Measurements from ENCODE around the gene ANXA6. TPM values are rescaled to one million over a fixed set of nuclear protein-coding genes. Genes with fewer than 3 reads are reported as not detected.

The ANXA6 gene
- total RNA-seq, 4 donors from 2014 or later, result 91.6 to 164 (median 142) TPM

DNA sequence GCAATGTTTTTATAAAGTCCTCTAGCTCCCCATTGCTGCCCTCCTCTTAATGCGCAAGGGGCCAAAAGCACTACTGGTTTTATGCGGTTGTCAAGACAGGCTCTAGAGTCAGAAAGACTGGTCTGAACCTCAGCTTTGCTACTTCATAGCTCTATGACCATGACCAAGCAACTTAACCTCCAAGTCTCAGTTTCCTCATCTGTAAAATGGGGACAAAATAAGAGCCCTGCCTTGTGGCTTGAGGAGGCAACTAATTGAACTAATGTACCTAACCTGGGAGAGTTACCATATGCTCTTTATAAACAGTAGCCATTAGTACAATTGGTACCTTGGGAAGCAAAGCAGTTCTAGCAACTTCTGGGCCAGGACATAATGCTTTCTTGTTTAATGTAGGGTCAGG lies 36.5 kb downstream of the ANXA6 start:
- H3K9me3 ChIP-seq, result no peaks in the 10 kb centered on the region
- in situ Hi-C loops (cut with MboI; ENCODE audit: low sequenced_read_pairs in 4 of 4), result loop anchor here in 3 of 4 donors (5.0 to 10.0 kb wide), 2 partner anchors 41 to 114 kb away; no protein-coding TSS in a partner anchor
- H3K27ac ChIP-seq, result peak overlapping the region in 3 of 4 donors; percentile 84 to 91 (median 91)
- H3K4me1 ChIP-seq, result peaks cover 24 to 48% of the 10 kb centered on the region in 2 donors
- TF ChIP-seq, protein P1, sequence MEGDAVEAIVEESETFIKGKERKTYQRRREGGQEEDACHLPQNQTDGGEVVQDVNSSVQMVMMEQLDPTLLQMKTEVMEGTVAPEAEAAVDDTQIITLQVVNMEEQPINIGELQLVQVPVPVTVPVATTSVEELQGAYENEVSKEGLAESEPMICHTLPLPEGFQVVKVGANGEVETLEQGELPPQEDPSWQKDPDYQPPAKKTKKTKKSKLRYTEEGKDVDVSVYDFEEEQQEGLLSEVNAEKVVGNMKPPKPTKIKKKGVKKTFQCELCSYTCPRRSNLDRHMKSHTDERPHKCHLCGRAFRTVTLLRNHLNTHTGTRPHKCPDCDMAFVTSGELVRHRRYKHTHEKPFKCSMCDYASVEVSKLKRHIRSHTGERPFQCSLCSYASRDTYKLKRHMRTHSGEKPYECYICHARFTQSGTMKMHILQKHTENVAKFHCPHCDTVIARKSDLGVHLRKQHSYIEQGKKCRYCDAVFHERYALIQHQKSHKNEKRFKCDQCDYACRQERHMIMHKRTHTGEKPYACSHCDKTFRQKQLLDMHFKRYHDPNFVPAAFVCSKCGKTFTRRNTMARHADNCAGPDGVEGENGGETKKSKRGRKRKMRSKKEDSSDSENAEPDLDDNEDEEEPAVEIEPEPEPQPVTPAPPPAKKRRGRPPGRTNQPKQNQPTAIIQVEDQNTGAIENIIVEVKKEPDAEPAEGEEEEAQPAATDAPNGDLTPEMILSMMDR (IDR thresholded peaks at IDR 0.05 in 4 of 5, conservative IDR thresholded peaks at IDR 0.05 in 1 of 5), result no peak
- no peak for TF ChIP-seq POLR2A (IDR thresholded peaks at IDR 0.05)
- H3K27me3 ChIP-seq, result no peaks in the 10 kb centered on the region
- peaks cover 0 to 60% of the 10 kb centered on the region in 2 donors for H3K36me3 ChIP-seq
- intact Hi-C loops (cut with DNase I; ENCODE audit: low total_unique reads), result no loop called here
- no peak overlapping the region for H3K4me3 ChIP-seq
- no peak for DNase-seq
- no peak for ATAC-seq

DNA sequence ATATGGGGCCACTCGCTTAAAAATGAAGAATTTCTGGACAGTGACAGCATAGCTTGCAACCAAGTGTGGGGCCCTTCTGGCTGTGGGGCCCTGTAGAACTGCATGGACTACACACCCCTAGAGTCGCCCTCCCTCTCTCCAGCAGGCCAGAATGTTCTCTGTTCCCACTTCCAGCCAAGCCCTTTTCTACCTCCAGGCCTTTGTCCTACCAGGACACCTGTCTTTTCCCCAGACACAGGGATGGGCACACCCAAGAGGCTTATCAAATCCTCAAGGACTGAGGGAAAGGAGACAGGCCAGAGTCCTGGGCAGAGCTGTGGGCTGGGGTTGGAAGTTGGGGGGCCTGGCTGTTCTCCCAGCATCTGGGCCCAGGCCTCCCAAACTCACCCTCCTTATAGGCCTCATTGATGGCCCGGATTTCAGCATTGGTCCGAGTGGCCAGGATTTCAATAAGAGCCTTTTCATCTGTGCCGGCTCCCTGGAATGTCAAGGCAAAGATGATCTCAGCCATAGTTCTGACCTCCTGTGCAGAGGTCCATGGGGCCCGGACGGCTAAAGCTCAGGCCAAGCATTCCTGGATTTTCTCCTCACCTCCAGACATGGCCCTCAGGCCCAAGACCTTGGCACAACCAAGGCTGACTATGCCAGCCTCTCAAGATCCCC lies 38.5 kb downstream of the ANXA6 start:
- H3K4me3 ChIP-seq, result no peak overlapping the region
- no peak for TF ChIP-seq POLR2A (IDR thresholded peaks at IDR 0.05)
- TF ChIP-seq, protein P1 (IDR thresholded peaks at IDR 0.05 in 4 of 5, conservative IDR thresholded peaks at IDR 0.05 in 1 of 5), result no peak
- intact Hi-C loops (cut with DNase I; ENCODE audit: low total_unique reads) (loop anchor here (10.0 kb wide), 1 partner anchor 334 kb away; no protein-coding TSS in a partner anchor), in situ Hi-C loops (cut with MboI; ENCODE audit: low sequenced_read_pairs in 4 of 4) (loop anchor here in 3 of 4 donors (5.0 kb wide), 2 partner anchors 67 to 117 kb away; no protein-coding TSS in a partner anchor)
- H3K4me1 ChIP-seq, result peaks cover 18 to 36% of the 10 kb centered on the region in 2 donors
- DNase-seq (no peak), ATAC-seq (no peak)
- H3K36me3 ChIP-seq, result peaks cover 0 to 60% of the 10 kb centered on the region in 2 donors
- H3K27ac ChIP-seq, result peak overlapping the region in 2 of 4 donors; percentile 37 to 91
- no peaks in the 10 kb centered on the region for H3K27me3 ChIP-seq
- no peaks in the 10 kb centered on the region for H3K9me3 ChIP-seq

DNA sequence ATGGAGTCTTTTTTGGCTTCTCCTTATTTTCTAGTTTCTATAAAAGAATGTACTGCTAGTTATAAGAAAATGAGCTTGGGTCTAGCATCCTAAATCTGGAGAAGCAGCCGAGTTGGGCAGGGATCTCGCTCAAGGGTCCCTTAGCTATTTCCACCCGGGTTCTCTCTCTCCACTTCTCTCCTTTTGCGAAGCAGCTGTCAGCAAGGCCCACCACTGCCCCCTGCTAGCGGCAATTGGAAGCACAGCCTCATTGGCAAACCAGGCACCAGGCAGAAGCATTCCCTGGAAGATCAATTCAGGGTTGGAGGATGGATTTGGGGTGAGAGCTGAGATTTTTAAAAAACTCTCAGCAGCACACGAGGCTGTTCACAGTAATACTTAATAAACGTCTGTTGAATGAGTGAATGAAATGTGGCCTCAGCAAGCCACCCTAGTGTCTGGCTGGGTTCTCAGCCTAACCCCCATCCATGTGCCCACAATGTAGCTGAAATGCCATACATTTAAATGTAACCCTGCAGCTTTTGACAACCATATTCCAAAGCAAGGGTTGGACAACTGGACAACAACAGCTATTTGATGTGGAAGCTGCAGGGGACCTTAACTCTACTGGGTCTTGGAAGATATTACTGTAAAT lies 42.2 kb downstream of the ANXA6 start:
- intact Hi-C loops (cut with DNase I; ENCODE audit: low total_unique reads), result loop anchor here (1.0 to 10.0 kb wide), 3 partner anchors 64 to 331 kb away; no protein-coding TSS in a partner anchor
- H3K4me1 ChIP-seq, result peaks cover 15 to 20% of the 10 kb centered on the region in 2 donors
- in situ Hi-C loops (cut with MboI; ENCODE audit: low sequenced_read_pairs in 4 of 4), result loop anchor here in 3 of 4 donors (5.0 kb wide), 2 partner anchors 63 to 113 kb away; no protein-coding TSS in a partner anchor
- ATAC-seq (peak; percentile 54 to 59), DNase-seq (peak; percentile 50 to 71)
- no peak for TF ChIP-seq POLR2A (IDR thresholded peaks at IDR 0.05)
- TF ChIP-seq, protein P1 (IDR thresholded peaks at IDR 0.05 in 4 of 5, conservative IDR thresholded peaks at IDR 0.05 in 1 of 5), result peak; percentile 95 to 99 (median 96)
- H3K9me3 ChIP-seq, result no peaks in the 10 kb centered on the region
- H3K27ac ChIP-seq, result peak overlapping the region; percentile 10 to 32 (median 28)
- H3K27me3 ChIP-seq, result no peaks in the 10 kb centered on the region
- H3K36me3 ChIP-seq, result peaks cover 0 to 33% of the 10 kb centered on the region in 2 donors
- no peak overlapping the region for H3K4me3 ChIP-seq

DNA sequence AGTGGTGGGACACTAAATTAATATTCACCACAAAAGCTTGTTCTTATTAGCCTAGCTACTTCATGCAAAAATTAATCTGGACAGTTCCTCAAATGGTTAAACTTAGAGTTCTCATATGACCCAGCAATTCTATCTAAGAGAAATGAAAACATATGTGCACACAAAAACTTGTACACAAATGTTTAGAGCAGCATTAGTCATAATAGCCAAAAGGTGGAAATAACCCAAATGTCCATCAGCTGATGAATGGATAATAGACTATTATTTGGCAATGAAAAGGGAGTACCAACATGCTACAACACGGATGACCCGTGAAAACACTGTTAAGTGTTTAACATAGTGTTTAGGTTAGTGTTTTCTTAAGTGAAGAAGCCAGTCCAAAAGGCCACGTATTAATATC lies 43.9 kb downstream of the ANXA6 start:
- in situ Hi-C loops (cut with MboI; ENCODE audit: low sequenced_read_pairs in 4 of 4), result loop anchor here in 1 of 4 donors (5.0 kb wide), 1 partner anchor 61 kb away; no protein-coding TSS in a partner anchor

More for the DNA sequence above, 43.9 kb downstream of the ANXA6 start:
- Histone ChIP-seq H3K27ac (peak overlapping the region in 2 of 4 donors; percentile 10 to 32), H3K9me3 (no peaks in the 10 kb centered on the region), H3K27me3 (no peaks in the 10 kb centered on the region), H3K4me1 (peaks cover 29 to 30% of the 10 kb centered on the region in 2 donors), H3K4me3 (no peak overlapping the region), H3K36me3 (peaks cover 0 to 26% of the 10 kb centered on the region in 2 donors)
- DNase-seq (no peak), ATAC-seq (no peak)
- intact Hi-C loops (cut with DNase I; ENCODE audit: low total_unique reads), result loop anchor here (10.0 kb wide), 1 partner anchor 329 kb away; no protein-coding TSS in a partner anchor
- TF ChIP-seq POLR2A (IDR thresholded peaks at IDR 0.05), result no peak
- TF ChIP-seq, protein P1 (IDR thresholded peaks at IDR 0.05 in 4 of 5, conservative IDR thresholded peaks at IDR 0.05 in 1 of 5), result no peak

All from gastrocnemius medialis (tissue), 4 donors.